HEK293 (cell line): ENCODE data around the gene TMEM247.

ENCODE experiments used
- CTCF ChIA-PET: fragments of 350-600 bp; formaldehyde crosslinking; extraction: SDS; loops from one replicate; lab custom pipeline; 2021; ENCODE audit warnings: antibody characterized with exemption; lab: Yijun Ruan, JAX
- POLR2A ChIA-PET: fragments of 300-600 bp; formaldehyde crosslinking; extraction: SDS; loops from one replicate; lab custom pipeline; 2020; ENCODE audit warnings: antibody characterized with exemption, inconsistent platforms; lab: Yijun Ruan, JAX
- H3K27ac ChIP-seq: fragments of 200-500 bp; sonication (Bioruptor generic); 2 replicates; pipeline ENCODE4 v1.5.1; 2014; ENCODE audit warnings: low read depth, low read length, control low read depth, inconsistent platforms; ENCODE audit errors: extremely low read depth
- H3K36me3 ChIP-seq, 2 experiments: fragments of 200-500 bp in 1 of 2; sonication (Bioruptor generic) in 1 of 2; 1 replicate in 1 of 2; 2 replicates in 1 of 2; pipeline ENCODE4 v1.5.1; 2014 to 2017; ENCODE audit warnings: inconsistent platforms in 2 of 2, low read length in 2 of 2; ENCODE audit not compliant: control insufficient read depth in 2 of 2, insufficient read depth in 1 of 2
- H3K4me1 ChIP-seq: fragments of 200-500 bp; sonication (Bioruptor generic); 2 replicates; pipeline ENCODE4 v1.5.1; 2014; ENCODE audit warnings: mild to moderate bottlenecking, low read length, inconsistent platforms; ENCODE audit not compliant: control insufficient read depth, insufficient read depth
- H3K4me3 ChIP-seq: 2 replicates; pipeline ENCODE4 v1.5.1; 2011; ENCODE audit warnings: low read depth, mild to moderate bottlenecking, control low read depth, low read length, moderate library complexity
- H3K9me3 ChIP-seq: fragments of 200-500 bp; sonication (Bioruptor generic); 2 replicates; pipeline ENCODE4 v1.5.1; 2014; ENCODE audit warnings: low read depth, low read length, inconsistent platforms; ENCODE audit not compliant: control insufficient read depth, insufficient read depth
- ATF2 ChIP-seq: fragments of 450-650 bp; formaldehyde crosslinking; IDR thresholded peaks from 2 replicates; pipeline ENCODE4 v1.5.1; 2016; ENCODE audit warnings: missing biosample characterization, missing genetic modification characterization, low read depth
- ELK4 ChIP-seq: IDR thresholded peaks from 2 replicates; pipeline ENCODE4 v1.6.1; 2011; ENCODE audit warnings: mild to moderate bottlenecking, low read depth, low read length, borderline replicate concordance
- GLIS1 ChIP-seq: fragments of 450-650 bp; formaldehyde crosslinking; IDR thresholded peaks from 2 replicates; pipeline ENCODE4 v1.5.1; 2016; ENCODE audit warnings: missing biosample characterization, missing genetic modification characterization
- IKZF3 ChIP-seq: fragments of 450-650 bp; IDR thresholded peaks from 2 replicates; pipeline ENCODE4 v1.5.0; 2018; ENCODE audit warnings: missing biosample characterization, mild to moderate bottlenecking, missing genetic modification characterization, moderate library complexity
- OSR2 ChIP-seq: fragments of 450-650 bp; formaldehyde crosslinking; IDR thresholded peaks from 2 replicates; pipeline ENCODE4 v1.5.1; 2016; ENCODE audit warnings: missing biosample characterization, missing genetic modification characterization
- TCF7L2 ChIP-seq: IDR thresholded peaks from 2 replicates; pipeline ENCODE4 v1.6.1; 2011; ENCODE audit warnings: low read depth, mild to moderate bottlenecking, inconsistent platforms, low read length, moderate library complexity, borderline replicate concordance
- ZBTB20 ChIP-seq: fragments of 450-650 bp; formaldehyde crosslinking; IDR thresholded peaks from 2 replicates; pipeline ENCODE4 v1.5.1; 2016; ENCODE audit warnings: missing biosample characterization, missing genetic modification characterization
- ZBTB48 ChIP-seq: fragments of 450-650 bp; formaldehyde crosslinking; IDR thresholded peaks from 2 replicates; pipeline ENCODE4 v1.5.1; 2016; ENCODE audit warnings: missing biosample characterization, missing genetic modification characterization
- ZNF211 ChIP-seq: fragments of 450-650 bp; formaldehyde crosslinking; IDR thresholded peaks from 2 replicates; pipeline ENCODE4 v1.5.1; 2016; ENCODE audit warnings: low read depth, missing biosample characterization, missing genetic modification characterization
- ZNF274 ChIP-seq, 2 experiments: fragments of 200-500 bp in 1 of 2; fragments of 450-650 bp in 1 of 2; sonication (Bioruptor generic) in 1 of 2; formaldehyde crosslinking in 1 of 2; IDR thresholded peaks; 2 replicates each; pipeline versions ENCODE4 v1.5.1 to v1.6.1; 2014 to 2016; ENCODE audit warnings: borderline replicate concordance in 1 of 2, inconsistent platforms in 1 of 2, low read length in 1 of 2, missing biosample characterization in 1 of 2, missing genetic modification characterization in 1 of 2
- ZNF292 ChIP-seq: fragments of 450-650 bp; formaldehyde crosslinking; IDR thresholded peaks from 2 replicates; pipeline ENCODE4 v1.5.1; 2016; ENCODE audit warnings: low read depth, missing biosample characterization, missing genetic modification characterization, borderline replicate concordance
- ZNF335 ChIP-seq: fragments of 450-650 bp; formaldehyde crosslinking; conservative IDR thresholded peaks from 2 replicates; pipeline ENCODE4 v1.5.1; 2016; ENCODE audit warnings: missing biosample characterization, missing genetic modification characterization
- ZNF510 ChIP-seq: fragments of 450-650 bp; formaldehyde crosslinking; IDR thresholded peaks from 2 replicates; pipeline ENCODE4 v1.5.1; 2018; ENCODE audit warnings: mild to moderate bottlenecking, missing genetic modification characterization, missing biosample characterization; ENCODE audit not compliant: insufficient replicate concordance
- ZNF747 ChIP-seq: fragments of 450-650 bp; formaldehyde crosslinking; IDR thresholded peaks from 2 replicates; pipeline ENCODE4 v1.5.1; 2016; ENCODE audit warnings: missing biosample characterization, missing genetic modification characterization
- ZNF768 ChIP-seq: fragments of 450-650 bp; formaldehyde crosslinking; IDR thresholded peaks from 2 replicates; pipeline ENCODE4 v1.5.1; 2018; ENCODE audit warnings: missing biosample characterization, mild to moderate bottlenecking, missing genetic modification characterization
- ZNF792 ChIP-seq: fragments of 450-650 bp; formaldehyde crosslinking; IDR thresholded peaks from 2 replicates; pipeline ENCODE4 v1.5.1; 2016; ENCODE audit warnings: missing biosample characterization, missing genetic modification characterization
- ZNF830 ChIP-seq: fragments of 450-650 bp; IDR thresholded peaks from 2 replicates; pipeline ENCODE4 v1.5.0; 2018; ENCODE audit warnings: missing biosample characterization, missing genetic modification characterization, low read depth, mild to moderate bottlenecking, moderate library complexity
- TF ChIP-seq, protein P1 (sequence below): fragments of 450-650 bp; formaldehyde crosslinking; IDR thresholded peaks from 2 replicates; pipeline ENCODE4 v1.5.1; 2017; ENCODE audit warnings: missing biosample characterization, missing genetic modification characterization
- TF ChIP-seq, protein P2 (sequence below): fragments of 450-650 bp; formaldehyde crosslinking; IDR thresholded peaks from 2 replicates; pipeline ENCODE4 v1.5.1; 2017; ENCODE audit warnings: missing biosample characterization, missing genetic modification characterization
- TF ChIP-seq, protein P3 (sequence below): fragments of 450-650 bp; formaldehyde crosslinking; IDR thresholded peaks from 2 replicates; pipeline ENCODE4 v1.5.1; 2016; ENCODE audit warnings: missing biosample characterization, missing genetic modification characterization

Gene TMEM247

GRCh38 chr2:46444732-46445131 is 34.6 kb upstream of the TMEM247 start (continued):
- TF ChIP-seq ATF2 (tag by site-specific recombination) (no peak), ZNF211 (no peak)
- TF ChIP-seq, protein P1, sequence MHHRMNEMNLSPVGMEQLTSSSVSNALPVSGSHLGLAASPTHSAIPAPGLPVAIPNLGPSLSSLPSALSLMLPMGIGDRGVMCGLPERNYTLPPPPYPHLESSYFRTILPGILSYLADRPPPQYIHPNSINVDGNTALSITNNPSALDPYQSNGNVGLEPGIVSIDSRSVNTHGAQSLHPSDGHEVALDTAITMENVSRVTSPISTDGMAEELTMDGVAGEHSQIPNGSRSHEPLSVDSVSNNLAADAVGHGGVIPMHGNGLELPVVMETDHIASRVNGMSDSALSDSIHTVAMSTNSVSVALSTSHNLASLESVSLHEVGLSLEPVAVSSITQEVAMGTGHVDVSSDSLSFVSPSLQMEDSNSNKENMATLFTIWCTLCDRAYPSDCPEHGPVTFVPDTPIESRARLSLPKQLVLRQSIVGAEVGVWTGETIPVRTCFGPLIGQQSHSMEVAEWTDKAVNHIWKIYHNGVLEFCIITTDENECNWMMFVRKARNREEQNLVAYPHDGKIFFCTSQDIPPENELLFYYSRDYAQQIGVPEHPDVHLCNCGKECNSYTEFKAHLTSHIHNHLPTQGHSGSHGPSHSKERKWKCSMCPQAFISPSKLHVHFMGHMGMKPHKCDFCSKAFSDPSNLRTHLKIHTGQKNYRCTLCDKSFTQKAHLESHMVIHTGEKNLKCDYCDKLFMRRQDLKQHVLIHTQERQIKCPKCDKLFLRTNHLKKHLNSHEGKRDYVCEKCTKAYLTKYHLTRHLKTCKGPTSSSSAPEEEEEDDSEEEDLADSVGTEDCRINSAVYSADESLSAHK (tag by site-specific recombination) = no peak

DNA sequence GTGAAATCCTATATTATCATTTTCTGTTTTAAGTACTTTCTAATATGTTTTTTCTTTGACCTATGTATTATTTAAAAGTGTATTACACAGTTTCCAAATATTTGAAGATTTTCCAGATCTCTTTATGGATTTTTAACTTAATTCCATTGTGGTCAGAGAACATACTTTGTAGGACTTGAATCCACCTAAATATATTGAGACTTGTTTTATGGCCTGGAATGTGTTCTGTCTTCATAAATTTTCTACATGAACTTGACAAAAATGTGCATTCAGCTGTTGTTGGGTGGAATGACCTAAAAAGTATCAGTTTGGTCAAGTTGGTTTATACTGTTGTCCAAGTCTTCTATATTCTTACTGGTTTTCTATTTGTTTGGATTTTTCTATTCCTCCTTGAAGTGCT is 33.8 kb upstream of the TMEM247 start:
- ChIA-PET CTCF (interaction anchor here (0.6 kb wide), 1 partner anchor 441 kb away, joined by 3 read pairs; no protein-coding TSS in a partner anchor), POLR2A (no interaction called here)
- no peak for TF ChIP-seq IKZF3 (tag by site-specific recombination)
- no peak for TF ChIP-seq ZNF274 (IDR thresholded peaks at IDR 0.05; ENCODE audit: low read length)
- no peak for TF ChIP-seq ZNF274 (tag by site-specific recombination; IDR thresholded peaks at IDR 0.05; ENCODE audit: borderline replicate concordance)
- TF ChIP-seq ZBTB20 = no peak
- TF ChIP-seq ZNF768 (tag by site-specific recombination) = no peak
- no peak for TF ChIP-seq ZNF792 (tag by site-specific recombination)
- no peak for TF ChIP-seq GLIS1 (tag by site-specific recombination)
- no peak for TF ChIP-seq ZNF510 (tag by site-specific recombination)
- TF ChIP-seq ZNF747 (tag by site-specific recombination) = no peak
- no peak for TF ChIP-seq ZNF335
- no peak for TF ChIP-seq ATF2 (tag by site-specific recombination)
- TF ChIP-seq ELK4 = no peak
- TF ChIP-seq OSR2 = no peak
- TF ChIP-seq ZNF830 (tag by site-specific recombination) = no peak
- no peak for TF ChIP-seq ZNF292
- TF ChIP-seq TCF7L2 = no peak
- TF ChIP-seq ZBTB48 (tag by site-specific recombination) = no peak
- TF ChIP-seq, protein P2, sequence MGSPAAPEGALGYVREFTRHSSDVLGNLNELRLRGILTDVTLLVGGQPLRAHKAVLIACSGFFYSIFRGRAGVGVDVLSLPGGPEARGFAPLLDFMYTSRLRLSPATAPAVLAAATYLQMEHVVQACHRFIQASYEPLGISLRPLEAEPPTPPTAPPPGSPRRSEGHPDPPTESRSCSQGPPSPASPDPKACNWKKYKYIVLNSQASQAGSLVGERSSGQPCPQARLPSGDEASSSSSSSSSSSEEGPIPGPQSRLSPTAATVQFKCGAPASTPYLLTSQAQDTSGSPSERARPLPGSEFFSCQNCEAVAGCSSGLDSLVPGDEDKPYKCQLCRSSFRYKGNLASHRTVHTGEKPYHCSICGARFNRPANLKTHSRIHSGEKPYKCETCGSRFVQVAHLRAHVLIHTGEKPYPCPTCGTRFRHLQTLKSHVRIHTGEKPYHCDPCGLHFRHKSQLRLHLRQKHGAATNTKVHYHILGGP (tag by site-specific recombination) = no peak
- TF ChIP-seq, protein P3, sequence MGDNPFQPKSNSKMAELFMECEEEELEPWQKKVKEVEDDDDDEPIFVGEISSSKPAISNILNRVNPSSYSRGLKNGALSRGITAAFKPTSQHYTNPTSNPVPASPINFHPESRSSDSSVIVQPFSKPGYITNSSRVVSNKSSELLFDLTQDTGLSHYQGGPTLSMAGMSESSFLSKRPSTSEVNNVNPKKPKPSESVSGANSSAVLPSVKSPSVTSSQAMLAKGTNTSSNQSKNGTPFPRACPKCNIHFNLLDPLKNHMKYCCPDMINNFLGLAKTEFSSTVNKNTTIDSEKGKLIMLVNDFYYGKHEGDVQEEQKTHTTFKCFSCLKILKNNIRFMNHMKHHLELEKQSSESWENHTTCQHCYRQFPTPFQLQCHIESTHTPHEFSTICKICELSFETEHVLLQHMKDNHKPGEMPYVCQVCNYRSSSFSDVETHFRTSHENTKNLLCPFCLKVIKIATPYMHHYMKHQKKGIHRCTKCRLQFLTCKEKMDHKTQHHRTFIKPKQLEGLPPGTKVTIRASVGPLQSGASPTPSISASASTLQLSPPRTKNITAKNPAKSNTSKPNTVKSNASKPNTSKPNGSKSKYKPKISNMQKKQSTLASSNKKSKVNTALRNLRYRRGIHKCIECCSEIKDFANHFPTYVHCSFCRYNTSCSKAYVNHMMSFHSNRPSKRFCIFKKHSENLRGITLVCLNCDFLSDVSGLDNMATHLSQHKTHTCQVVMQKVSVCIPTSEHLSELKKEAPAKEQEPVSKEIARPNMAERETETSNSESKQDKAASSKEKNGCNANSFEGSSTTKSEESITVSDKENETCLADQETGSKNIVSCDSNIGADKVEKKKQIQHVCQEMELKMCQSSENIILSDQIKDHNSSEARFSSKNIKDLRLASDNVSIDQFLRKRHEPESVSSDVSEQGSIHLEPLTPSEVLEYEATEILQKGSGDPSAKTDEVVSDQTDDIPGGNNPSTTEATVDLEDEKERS (tag by site-specific recombination) = no peak
- Histone ChIP-seq H3K4me1 (no peaks in the 10 kb centered on the region), H3K9me3 (no peaks in the 10 kb centered on the region), H3K27ac (no peak overlapping the region), H3K36me3 (no peaks in the 10 kb centered on the region), H3K4me3 (no peak overlapping the region)
